Breast epithelium (tissue), 3 donors: Measurements from ENCODE around the gene COX7C.

Source experiments
- POLR2A ChIP-seq: fragments of 450-650 bp; IDR thresholded peaks from one replicate; pipeline ENCODE4 v1.6.1; 2016; ENCODE audit warnings: antibody characterized with exemption, mild to moderate bottlenecking, moderate library complexity
- TF ChIP-seq, protein P1 (sequence below), 3 donors: fragments of 450-650 bp; IDR thresholded peaks; one replicate each; pipeline ENCODE4 v1.5.1; 2016 to 2017; ENCODE audit warnings: antibody characterized with exemption in 3 of 3, mild to moderate bottlenecking in 3 of 3, moderate library complexity in 3 of 3

DNA sequence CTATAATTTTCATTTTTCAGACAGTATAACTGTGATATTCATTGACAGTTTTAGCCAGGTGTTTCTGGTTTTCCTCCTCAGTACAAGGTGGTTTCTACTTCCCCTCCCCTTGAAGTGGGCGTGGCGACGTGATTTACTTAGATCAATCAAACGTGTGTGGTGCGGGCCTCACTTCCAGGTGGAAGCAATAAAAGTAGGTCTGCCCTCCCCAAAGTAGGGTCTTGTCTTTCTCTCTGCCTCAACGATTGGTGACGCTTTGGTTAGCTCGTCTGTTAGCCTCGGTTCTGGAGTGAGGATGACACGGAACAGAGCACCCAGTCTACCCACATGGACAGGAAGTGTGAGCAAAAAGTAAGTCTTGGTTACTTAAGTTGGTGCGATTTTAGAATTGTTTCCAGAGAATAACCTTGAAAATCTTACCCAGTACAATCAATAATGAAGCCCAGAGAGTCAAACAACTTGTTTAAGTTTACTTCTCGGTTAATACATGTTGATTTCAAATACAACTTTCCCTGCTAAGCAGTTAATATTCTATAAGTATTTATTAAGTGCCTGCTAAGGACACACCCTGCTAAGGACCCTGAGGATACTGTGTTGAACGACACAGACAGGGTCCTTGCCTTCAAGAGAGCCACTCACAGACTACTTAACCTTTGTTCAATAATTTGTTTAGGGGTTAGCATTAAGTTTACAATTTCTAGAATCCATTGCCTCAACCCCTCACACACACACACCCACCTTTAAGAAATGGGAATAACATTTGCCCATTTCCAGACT lies 48.4 kb downstream of the COX7C start:
- TF ChIP-seq, protein P1, sequence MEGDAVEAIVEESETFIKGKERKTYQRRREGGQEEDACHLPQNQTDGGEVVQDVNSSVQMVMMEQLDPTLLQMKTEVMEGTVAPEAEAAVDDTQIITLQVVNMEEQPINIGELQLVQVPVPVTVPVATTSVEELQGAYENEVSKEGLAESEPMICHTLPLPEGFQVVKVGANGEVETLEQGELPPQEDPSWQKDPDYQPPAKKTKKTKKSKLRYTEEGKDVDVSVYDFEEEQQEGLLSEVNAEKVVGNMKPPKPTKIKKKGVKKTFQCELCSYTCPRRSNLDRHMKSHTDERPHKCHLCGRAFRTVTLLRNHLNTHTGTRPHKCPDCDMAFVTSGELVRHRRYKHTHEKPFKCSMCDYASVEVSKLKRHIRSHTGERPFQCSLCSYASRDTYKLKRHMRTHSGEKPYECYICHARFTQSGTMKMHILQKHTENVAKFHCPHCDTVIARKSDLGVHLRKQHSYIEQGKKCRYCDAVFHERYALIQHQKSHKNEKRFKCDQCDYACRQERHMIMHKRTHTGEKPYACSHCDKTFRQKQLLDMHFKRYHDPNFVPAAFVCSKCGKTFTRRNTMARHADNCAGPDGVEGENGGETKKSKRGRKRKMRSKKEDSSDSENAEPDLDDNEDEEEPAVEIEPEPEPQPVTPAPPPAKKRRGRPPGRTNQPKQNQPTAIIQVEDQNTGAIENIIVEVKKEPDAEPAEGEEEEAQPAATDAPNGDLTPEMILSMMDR (IDR thresholded peaks at IDR 0.05): no peak
- no peak for TF ChIP-seq POLR2A
